Measurements from ENCODE around the gene ABLIM2.

- TF ChIP-seq, protein P1, sequence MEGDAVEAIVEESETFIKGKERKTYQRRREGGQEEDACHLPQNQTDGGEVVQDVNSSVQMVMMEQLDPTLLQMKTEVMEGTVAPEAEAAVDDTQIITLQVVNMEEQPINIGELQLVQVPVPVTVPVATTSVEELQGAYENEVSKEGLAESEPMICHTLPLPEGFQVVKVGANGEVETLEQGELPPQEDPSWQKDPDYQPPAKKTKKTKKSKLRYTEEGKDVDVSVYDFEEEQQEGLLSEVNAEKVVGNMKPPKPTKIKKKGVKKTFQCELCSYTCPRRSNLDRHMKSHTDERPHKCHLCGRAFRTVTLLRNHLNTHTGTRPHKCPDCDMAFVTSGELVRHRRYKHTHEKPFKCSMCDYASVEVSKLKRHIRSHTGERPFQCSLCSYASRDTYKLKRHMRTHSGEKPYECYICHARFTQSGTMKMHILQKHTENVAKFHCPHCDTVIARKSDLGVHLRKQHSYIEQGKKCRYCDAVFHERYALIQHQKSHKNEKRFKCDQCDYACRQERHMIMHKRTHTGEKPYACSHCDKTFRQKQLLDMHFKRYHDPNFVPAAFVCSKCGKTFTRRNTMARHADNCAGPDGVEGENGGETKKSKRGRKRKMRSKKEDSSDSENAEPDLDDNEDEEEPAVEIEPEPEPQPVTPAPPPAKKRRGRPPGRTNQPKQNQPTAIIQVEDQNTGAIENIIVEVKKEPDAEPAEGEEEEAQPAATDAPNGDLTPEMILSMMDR (IDR thresholded peaks at IDR 0.05 in 4 of 5, conservative IDR thresholded peaks at IDR 0.05 in 1 of 5): no peak
- TF ChIP-seq POLR2A (IDR thresholded peaks at IDR 0.05): no peak
Measured at GRCh38 chr4:7950301-7951092, 208.1 kb downstream of the ABLIM2 start.

Measured in gastrocnemius medialis (tissue), 4 donors.